Ishikawa (cell line): ENCODE measurements around the gene IPPK.

Experiments
- EP300 ChIP-seq: IDR thresholded peaks from 2 replicates; pipeline ENCODE4 v1.6.1; 2012; ENCODE audit warnings: borderline replicate concordance
- NFIC ChIP-seq: IDR thresholded peaks from 2 replicates; pipeline ENCODE4 v1.6.1; 2012
- YY1 ChIP-seq: IDR thresholded peaks from 2 replicates; pipeline ENCODE4 v1.6.1; 2012; ENCODE audit warnings: low read depth

DNA sequence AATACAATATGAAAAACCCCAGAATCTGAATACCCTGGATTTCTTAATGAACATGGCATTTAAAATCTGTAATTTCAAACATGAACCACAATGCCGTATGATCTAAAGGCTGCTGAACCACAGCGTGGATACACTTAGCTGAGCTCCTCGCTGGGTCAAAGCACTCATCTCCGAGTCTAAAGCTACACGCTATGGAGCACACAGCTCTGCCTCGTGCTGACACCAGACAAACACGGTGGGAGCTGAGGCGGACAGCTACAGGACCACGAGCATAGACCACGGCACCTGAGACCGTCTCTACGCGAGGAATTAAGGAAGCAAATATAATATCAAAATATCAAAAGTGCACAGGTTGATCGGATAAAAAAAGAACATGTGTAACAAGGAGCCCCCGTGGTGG, 42.8 kb upstream of the IPPK start:
- TF ChIP-seq NFIC = no peak
- TF ChIP-seq YY1 = no peak
- no peak for TF ChIP-seq EP300
